Upper lobe of left lung (tissue), 6 donors: ENCODE measurements around the gene ZFHX3. TPM values are rescaled to one million over a fixed set of nuclear protein-coding genes. Genes with fewer than 3 reads are reported as not detected.

Experiments used
- ATAC-seq, 2 donors: fragments of 200-7000 bp; cut with Tn5 transposase; one replicate each; pipeline ENCODE4 v1.9.1; 2022; ENCODE audit warnings: mild to moderate bottlenecking in 2 of 2, moderate library complexity in 2 of 2; ENCODE audit not compliant: low FRiP score in 2 of 2
- DNase-seq, 2 donors: peaks; one replicate each; pipeline ENCODE4 v3.0.0-alpha.2; 2019 to 2020
- H3K27ac ChIP-seq, 4 donors: fragments of 200-600 bp; sonication (generic); one replicate each; pipeline ENCODE4 v1.5.1; 2016 to 2019
- H3K27me3 ChIP-seq, 4 donors: fragments of 200-600 bp; sonication (generic); one replicate each; pipeline ENCODE4 v1.5.1; 2017 to 2019
- H3K36me3 ChIP-seq, 4 donors: fragments of 200-600 bp; sonication (generic); one replicate each; pipeline ENCODE4 v1.5.1; 2016 to 2019
- H3K4me1 ChIP-seq, 4 donors: fragments of 200-600 bp; sonication (generic); one replicate each; pipeline ENCODE4 v1.5.1; 2018 to 2019
- H3K4me3 ChIP-seq, 4 donors: fragments of 200-600 bp; sonication (generic); one replicate each; pipeline ENCODE4 v1.5.1; 2017 to 2019; ENCODE audit warnings: mild to moderate bottlenecking in 2 of 4, moderate library complexity in 1 of 4
- H3K9me3 ChIP-seq, 4 donors: fragments of 200-600 bp; sonication (generic); one replicate each; pipeline ENCODE4 v1.5.1; 2018 to 2019
- EP300 ChIP-seq, 4 donors: sonication (generic); formaldehyde crosslinking; IDR thresholded peaks; one replicate each; pipeline ENCODE4 v1.5.1; 2017; ENCODE audit warnings: antibody characterized with exemption in 4 of 4, control low read depth in 2 of 4
- POLR2A ChIP-seq, 4 donors: fragments of 450-650 bp; IDR thresholded peaks; one replicate each; pipeline ENCODE4 v1.5.1; 2016 to 2017; ENCODE audit warnings: antibody characterized with exemption in 4 of 4, mild to moderate bottlenecking in 2 of 4
- POLR2AphosphoS5 ChIP-seq, 2 donors: sonication (generic); formaldehyde crosslinking; IDR thresholded peaks; one replicate each; pipeline ENCODE4 v1.5.1; 2017; ENCODE audit warnings: antibody characterized with exemption in 2 of 2
- WGBS, 2 donors: methylation state at CpG; one replicate each; pipeline ENCODE4 v1.1.5; 2017 to 2018; 5-methylcytosine and 5-hydroxymethylcytosine counted together
- total RNA-seq, 6 donors: library from RNA; depleted of rRNA in 4 of 6; stranded (reverse); fragments of >200 nt in 4 of 6; gene quantifications; one replicate each; pipeline versions ENCODE4 v1.1.0 to v1.2.1, GENCODE V29; 2016 to 2021
- TF ChIP-seq, protein P1 (sequence below), 6 experiments: fragments of 450-650 bp in 4 of 6; fragments of 200-600 bp in 2 of 6; sonication (generic) in 2 of 6; IDR thresholded peaks; one replicate each; pipeline ENCODE4 v1.5.1; 2016 to 2019; ENCODE audit warnings: antibody characterized with exemption in 6 of 6
- donor health status: DM: no; HTN: no; CAD: no; lungs with moderate emphysema.
- donor health status: DM: no; HTN: yes; CAD: no; lungs with severe emphysema.

ZFHX3 gene
- total RNA-seq, 6 donors from 2014 or later, result 22.4 to 40.3 (median 27.0) TPM

DNA sequence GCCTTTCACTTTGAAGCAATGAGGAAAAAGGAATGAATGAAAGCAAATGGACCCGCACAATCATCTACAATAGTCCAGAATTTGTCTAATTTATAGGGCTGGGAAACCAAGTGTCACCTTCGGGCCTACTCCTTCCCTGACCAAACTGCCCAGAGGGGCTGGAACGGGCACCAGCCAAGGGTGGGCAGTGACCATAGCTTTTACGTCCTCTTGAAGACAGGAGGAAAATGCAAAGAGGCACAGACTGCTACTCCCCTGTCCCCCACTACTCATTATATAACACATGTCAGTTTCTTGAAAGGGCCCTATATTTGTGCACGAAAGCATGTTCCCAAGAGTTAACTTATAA is 122.3 kb downstream of the ZFHX3 start:
- H3K27me3 ChIP-seq, result no peaks in the 10 kb centered on the region
- H3K4me3 ChIP-seq, result no peak overlapping the region
- peaks cover 25 to 45% (median 33%) of the 10 kb centered on the region in 4 donors for H3K4me1 ChIP-seq
- ATAC-seq, result no peak
- TF ChIP-seq, protein P1, sequence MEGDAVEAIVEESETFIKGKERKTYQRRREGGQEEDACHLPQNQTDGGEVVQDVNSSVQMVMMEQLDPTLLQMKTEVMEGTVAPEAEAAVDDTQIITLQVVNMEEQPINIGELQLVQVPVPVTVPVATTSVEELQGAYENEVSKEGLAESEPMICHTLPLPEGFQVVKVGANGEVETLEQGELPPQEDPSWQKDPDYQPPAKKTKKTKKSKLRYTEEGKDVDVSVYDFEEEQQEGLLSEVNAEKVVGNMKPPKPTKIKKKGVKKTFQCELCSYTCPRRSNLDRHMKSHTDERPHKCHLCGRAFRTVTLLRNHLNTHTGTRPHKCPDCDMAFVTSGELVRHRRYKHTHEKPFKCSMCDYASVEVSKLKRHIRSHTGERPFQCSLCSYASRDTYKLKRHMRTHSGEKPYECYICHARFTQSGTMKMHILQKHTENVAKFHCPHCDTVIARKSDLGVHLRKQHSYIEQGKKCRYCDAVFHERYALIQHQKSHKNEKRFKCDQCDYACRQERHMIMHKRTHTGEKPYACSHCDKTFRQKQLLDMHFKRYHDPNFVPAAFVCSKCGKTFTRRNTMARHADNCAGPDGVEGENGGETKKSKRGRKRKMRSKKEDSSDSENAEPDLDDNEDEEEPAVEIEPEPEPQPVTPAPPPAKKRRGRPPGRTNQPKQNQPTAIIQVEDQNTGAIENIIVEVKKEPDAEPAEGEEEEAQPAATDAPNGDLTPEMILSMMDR (IDR thresholded peaks at IDR 0.05), result no peak
- TF ChIP-seq POLR2A (IDR thresholded peaks at IDR 0.05) (no peak), POLR2AphosphoS5 (IDR thresholded peaks at IDR 0.05) (no peak), EP300 (IDR thresholded peaks at IDR 0.05) (no peak)
- H3K9me3 ChIP-seq, result no peaks in the 10 kb centered on the region
- no peaks in the 10 kb centered on the region for H3K36me3 ChIP-seq
- DNase-seq, result no peak
- WGBS, 2 donors, result 95 to 97% methylated on average over 5 of the region's 5 CpGs
- H3K27ac ChIP-seq, result no peak overlapping the region

DNA sequence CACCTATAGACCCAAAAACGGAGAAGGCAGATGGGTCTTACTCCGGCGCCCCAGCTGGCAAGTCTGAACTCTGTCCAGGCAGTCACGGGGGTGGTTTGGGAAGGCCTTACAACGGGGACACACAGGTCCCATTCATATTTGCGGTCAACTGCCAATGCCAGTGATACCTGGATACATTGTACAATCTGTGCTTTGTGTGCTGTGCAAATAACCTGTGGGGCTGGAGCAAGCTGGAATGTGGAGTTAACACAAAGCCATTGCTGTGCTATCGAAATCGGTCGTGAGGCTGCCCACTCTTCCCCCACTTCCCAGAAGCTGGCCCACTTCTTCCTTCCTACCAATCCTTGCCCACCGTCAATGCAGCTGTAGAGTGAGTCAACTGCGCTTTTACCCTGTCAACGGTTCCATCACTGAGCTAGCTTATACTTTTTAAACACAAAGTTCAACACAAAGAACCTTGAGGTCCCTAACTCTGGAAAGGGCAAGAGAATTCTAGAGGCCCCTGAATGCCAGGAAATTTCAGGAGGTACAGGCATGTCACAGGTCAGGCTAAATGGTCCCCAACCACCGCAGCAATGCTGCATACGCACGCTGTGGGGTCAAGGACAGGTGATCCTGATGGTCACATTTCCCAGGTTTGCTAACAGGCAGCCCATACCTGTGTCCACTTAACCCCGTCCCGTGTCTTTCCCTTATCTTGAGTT is 122.8 kb downstream of the ZFHX3 start:
- H3K36me3 ChIP-seq, result no peaks in the 10 kb centered on the region
- no peaks in the 10 kb centered on the region for H3K27me3 ChIP-seq
- H3K4me3 ChIP-seq, result no peak overlapping the region
- H3K4me1 ChIP-seq, result peaks cover 21 to 42% (median 28%) of the 10 kb centered on the region in 4 donors
- WGBS, 2 donors, result 78 to 82% methylated on average over 17 of the region's 17 CpGs
- no peaks in the 10 kb centered on the region for H3K9me3 ChIP-seq
- no peak for TF ChIP-seq EP300 (IDR thresholded peaks at IDR 0.05)
- TF ChIP-seq POLR2A (IDR thresholded peaks at IDR 0.05), result no peak
- TF ChIP-seq, protein P1 (IDR thresholded peaks at IDR 0.05), result no peak
- TF ChIP-seq POLR2AphosphoS5 (IDR thresholded peaks at IDR 0.05), result no peak
- ATAC-seq (no peak), DNase-seq (peak in 1 of 2 donors; percentile 43)
- no peak overlapping the region for H3K27ac ChIP-seq

DNA sequence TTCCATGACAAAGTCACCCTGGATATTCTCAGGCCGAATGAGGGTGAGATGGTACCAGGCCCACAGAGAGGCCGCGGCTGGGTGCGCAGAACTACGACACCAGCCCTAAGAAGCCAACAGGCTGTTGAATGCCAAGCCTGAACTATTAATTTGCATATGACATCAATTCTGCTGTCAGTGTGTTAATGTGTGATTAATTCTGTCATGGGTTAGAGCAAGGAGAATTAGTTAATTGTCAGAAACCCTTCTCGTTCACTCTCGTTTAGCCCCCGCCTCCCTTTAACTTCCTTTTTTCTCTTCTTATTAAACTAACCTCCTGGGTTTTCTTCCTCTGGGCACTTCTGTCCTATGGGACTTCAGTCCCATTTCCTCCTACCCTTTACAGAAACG is 123.4 kb downstream of the ZFHX3 start:
- Histone ChIP-seq H3K4me1 (peaks cover 18 to 42% (median 22%) of the 10 kb centered on the region in 4 donors), H3K4me3 (no peak overlapping the region), H3K27ac (peak overlapping the region in 2 of 4 donors; percentile 6 to 15), H3K36me3 (no peaks in the 10 kb centered on the region), H3K9me3 (no peaks in the 10 kb centered on the region), H3K27me3 (no peaks in the 10 kb centered on the region)
- DNase-seq, result no peak
- no peak for TF ChIP-seq POLR2AphosphoS5 (IDR thresholded peaks at IDR 0.05)
- TF ChIP-seq, protein P1 (IDR thresholded peaks at IDR 0.05), result no peak
- TF ChIP-seq POLR2A (IDR thresholded peaks at IDR 0.05), result no peak
- no peak for TF ChIP-seq EP300 (IDR thresholded peaks at IDR 0.05)
- ATAC-seq, result no peak
- 90 to 93% methylated on average over 9 of the region's 9 CpGs for WGBS, 2 donors

DNA sequence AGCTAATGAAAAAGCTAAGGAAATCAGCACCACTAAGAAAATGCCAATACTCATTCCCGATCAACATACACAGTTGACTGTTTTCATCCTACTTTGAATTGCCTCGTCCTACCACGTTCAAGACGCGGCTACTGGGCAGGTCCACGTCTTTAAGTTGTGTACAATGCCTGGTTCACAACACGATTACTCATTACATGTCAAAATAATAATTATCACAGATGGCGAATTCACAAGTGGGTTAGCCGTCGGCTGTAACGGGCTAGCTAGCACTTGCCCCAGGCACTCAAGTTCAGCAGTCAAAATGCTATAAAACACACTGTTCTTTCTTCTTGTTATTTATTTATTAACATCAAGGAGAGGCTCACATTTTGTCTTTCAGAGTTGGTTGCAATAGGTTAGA is 124.2 kb downstream of the ZFHX3 start:
- Histone ChIP-seq H3K27me3 (no peaks in the 10 kb centered on the region), H3K4me3 (no peak overlapping the region), H3K9me3 (no peaks in the 10 kb centered on the region), H3K36me3 (no peaks in the 10 kb centered on the region), H3K4me1 (peaks cover 15 to 42% (median 19%) of the 10 kb centered on the region in 4 donors), H3K27ac (no peak overlapping the region)
- ATAC-seq (no peak), DNase-seq (no peak)
- no peak for TF ChIP-seq POLR2A (IDR thresholded peaks at IDR 0.05)
- TF ChIP-seq, protein P1 (IDR thresholded peaks at IDR 0.05), result no peak
- 92 to 94% methylated on average over 11 of the region's 11 CpGs for WGBS, 2 donors

DNA sequence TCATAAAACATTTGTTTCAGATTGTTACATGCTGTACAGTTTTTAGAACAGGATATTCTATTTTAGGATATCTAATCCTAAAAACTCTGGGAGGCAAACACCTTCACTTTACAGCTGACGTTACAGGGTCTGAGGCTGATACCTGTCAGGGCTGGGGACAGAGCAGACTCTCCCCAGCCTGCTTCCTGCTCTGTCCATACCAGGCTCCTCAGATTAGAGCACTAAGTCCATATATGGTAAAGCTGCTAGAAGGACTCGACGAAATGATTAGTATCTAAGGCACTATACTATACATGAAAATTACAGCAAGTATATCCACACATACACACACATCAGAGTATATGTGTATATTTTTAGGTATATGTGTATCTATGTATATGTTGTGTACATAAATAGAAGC is 125.2 kb downstream of the ZFHX3 start:
- TF ChIP-seq, protein P1 (IDR thresholded peaks at IDR 0.05), result no peak
- TF ChIP-seq POLR2AphosphoS5 (IDR thresholded peaks at IDR 0.05) (no peak), EP300 (IDR thresholded peaks at IDR 0.05) (no peak), POLR2A (IDR thresholded peaks at IDR 0.05) (no peak)
- no peak overlapping the region for H3K4me3 ChIP-seq
- H3K27ac ChIP-seq, result no peak overlapping the region
- H3K27me3 ChIP-seq, result no peaks in the 10 kb centered on the region
- no peaks in the 10 kb centered on the region for H3K36me3 ChIP-seq
- H3K9me3 ChIP-seq, result no peaks in the 10 kb centered on the region
- ATAC-seq (no peak), DNase-seq (no peak)
- peaks cover 15 to 36% (median 17%) of the 10 kb centered on the region in 4 donors for H3K4me1 ChIP-seq
- WGBS, 2 donors, result 77 to 81% methylated on average over 3 of the region's 3 CpGs
